NCI-H2196 treated with DMSO at 0.1 percent for 48 hours (cell line): ENCODE results near the gene GNLY.
A peak's percentile ranks its signal among the peaks of the same experiment; 100 is the strongest.
"Not testable (repeated sequence)": the region's sequence is repeated elsewhere in the genome, so short reads cannot be mapped to it uniquely, and the experiment has no call there.

Experiments
- DNase-seq: peaks from one replicate; lab custom pipeline; 2025; ENCODE audit not compliant: unreplicated experiment; lab: John Stamatoyannopoulos, UW

GNLY gene

DNA sequence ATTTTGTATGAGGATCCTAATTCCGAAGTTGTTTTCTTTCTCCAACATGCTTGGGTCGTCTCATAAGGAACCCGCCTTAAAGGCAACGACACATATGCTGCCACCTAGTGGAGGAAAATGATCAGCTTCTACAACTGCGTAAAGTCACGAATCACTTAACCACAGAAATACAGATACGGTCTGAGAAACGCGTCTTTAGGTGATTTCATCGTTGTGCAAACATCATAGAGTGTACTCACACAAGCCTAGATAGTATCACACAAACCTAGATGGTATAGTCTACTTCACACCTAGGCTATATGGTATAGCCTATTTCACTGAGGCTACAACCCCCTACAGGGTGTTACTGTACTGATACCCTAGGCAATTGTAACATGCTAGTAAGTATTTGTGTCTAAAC lies 13.1 kb downstream of the GNLY start:
- DNase-seq: no peak

- DNase-seq: no peak
Measured at GRCh38 chr2:85708641-85709040, 14.5 kb downstream of the GNLY start.

GRCh38 chr2:85709401-85709811 lies 15.2 kb downstream of the GNLY start:
- DNase-seq: no peak

DNA sequence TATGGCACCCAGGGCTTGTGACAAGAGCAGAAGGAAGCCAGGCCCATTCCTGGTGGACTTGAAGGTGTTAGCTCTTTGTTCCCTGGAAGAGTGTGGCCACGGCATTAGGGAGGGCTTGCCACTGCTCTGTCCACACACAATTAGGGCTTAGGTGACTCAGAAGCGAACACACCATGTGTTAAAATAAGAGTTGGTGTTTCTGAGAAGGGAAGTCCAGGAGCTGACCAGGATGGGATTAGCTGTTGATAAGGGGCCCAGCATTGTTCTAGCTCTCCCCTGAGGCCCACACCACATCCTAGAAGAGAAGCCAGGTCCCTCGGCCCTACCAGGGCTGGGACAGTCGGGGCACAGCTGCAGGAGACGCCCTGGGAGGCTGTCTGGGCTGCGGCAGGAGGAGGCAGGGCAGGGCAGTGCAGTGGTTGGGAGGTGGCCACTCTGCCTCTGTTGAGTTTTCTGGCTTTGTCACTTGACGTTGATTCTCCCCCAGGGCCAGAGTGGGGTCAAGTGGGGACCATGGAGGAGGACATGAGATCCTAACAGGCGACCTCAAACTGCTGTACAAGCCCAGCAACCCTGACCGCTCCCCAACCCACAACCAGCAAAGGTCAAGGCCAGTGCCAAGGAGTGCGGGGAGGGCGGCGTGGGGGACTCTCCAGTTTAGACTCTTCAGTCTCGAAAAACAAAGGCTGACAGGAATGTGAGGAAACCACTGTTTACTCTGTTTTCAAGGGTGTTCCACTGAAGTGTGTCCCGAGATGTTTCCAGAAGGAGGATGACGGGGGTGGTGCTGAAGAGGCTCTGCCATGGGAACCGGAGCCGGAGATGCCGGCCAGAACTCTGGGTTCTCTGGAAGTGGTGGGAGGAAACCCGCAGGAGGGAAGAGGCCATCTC lies 16.8 kb downstream of the GNLY start:
- no peak for DNase-seq

DNA sequence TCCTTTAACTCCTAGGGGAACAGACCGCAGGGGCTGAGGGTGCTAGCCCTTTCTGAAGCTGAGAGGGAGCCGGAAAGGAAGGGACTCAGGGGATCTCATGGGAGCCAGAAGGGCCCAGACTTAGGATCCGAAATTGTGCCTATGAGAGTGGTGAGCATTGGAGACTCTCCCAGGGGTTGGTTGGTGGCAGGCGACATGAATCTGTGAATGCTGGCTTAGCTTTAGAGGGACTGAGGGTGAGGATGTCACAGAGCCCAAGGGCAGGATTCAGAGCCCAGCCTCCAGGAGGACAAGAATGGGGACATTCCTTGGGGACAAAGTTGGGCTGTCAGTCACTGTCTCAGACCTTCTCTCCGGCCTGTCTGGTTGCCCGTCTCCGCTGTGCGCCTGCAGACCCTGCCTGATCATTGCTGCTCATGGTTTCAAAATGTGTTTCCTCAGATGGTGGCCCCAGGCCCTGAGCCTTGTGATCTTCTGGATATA lies 17.5 kb downstream of the GNLY start:
- DNase-seq: no peak

DNA sequence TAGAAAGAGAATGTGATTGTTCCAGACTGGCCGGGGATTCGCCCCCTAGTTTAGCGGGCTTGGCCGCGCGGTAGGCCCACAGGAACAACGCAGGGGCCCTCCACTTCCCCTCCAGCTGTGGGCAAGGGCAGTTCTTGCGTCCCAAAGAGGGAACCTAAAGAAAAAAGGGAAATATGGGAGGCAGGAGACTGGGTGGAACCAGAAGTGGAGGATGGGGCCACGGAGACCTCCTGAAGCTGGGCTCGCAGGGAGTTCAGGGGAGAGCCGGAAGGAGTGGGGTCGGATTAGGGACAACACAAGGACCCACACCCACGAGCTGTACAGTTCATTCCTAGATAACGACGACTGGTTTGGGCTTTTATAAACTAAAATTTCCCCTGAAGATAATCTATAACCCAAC lies 18.2 kb downstream of the GNLY start:
- DNase-seq: no peak

DNA sequence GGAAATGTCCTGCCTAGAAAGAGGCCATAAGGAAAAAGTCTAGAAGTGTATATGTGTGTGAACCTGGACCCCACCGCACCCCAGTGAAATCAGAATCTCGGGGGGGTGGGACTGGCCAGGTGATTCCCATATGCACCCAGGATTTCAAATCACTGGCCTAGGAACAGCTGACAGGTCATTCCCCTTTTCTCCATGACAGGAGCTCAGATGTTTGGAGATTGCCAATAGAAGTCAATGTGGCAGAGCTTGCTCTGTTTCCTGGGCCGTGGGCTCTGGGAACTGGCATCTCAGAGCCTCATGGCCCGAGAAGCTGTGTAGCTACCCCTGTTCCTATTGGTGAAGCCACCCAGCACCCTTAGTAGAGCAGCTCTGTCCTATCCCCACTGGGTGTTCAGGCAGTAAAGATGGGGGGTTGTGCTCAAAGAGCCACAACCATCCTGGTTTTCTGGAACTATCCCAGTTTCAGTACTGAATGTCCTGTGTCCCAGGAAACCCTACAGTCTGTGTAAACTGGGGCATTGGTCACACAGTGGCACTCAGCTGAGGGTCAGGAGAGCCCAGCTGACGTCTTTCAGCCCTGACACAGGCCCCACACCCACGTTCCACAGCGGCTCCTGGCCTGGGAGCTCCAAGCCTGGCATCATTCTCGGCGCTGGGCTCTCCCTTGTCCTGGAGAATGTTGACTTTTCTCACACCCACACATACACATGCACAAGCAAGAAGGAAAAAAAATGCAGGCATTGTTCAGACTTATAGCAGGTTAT lies 18.9 kb downstream of the GNLY start:
- DNase-seq: no peak

- peak; percentile 27 for DNase-seq
Measured at GRCh38 chr2:85713836-85714235, 19.7 kb downstream of the GNLY start.

- not testable (repeated sequence) for DNase-seq
Measured at GRCh38 chr2:85714421-85714820, 20.3 kb downstream of the GNLY start.

- DNase-seq: no peak
Measured at GRCh38 chr2:85714841-85715240, 20.7 kb downstream of the GNLY start.

- no peak for DNase-seq
Measured at GRCh38 chr2:85716346-85716914, 22.3 kb downstream of the GNLY start.

DNA sequence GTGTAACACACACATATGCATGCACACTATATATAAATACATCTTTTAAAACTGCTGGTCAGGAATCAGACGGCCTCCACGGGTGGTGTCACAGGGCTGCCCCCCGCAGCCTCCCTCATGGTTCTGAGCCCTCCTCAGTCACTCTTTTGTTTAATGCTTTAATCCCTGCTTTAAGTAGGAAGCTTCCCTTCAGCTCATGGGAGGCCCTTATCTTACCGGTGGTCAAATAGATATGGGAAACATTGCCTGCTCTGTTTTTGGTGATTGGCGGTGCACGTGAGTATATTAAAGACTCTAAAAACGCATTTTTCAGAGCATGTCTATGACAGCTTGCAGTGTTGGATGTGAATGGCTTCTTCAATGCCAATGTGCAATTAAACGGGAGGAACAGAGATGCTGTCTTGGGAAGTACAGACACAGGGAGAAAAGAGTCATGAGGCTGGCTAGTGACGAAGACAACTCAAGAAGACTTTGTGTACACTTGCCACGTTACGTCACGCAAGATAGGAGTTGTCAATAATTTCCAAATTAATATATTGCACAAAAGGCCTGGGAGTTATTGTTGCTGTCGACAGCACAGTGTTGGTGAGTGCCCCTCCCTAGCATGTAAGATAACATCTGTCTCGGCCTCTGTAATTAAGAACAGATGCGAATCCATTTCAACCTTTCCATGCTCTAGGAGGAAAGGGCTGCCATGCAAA lies 23.3 kb downstream of the GNLY start:
- no peak for DNase-seq

- DNase-seq: no peak
Measured at GRCh38 chr2:85718009-85718391, 23.8 kb downstream of the GNLY start.

DNA sequence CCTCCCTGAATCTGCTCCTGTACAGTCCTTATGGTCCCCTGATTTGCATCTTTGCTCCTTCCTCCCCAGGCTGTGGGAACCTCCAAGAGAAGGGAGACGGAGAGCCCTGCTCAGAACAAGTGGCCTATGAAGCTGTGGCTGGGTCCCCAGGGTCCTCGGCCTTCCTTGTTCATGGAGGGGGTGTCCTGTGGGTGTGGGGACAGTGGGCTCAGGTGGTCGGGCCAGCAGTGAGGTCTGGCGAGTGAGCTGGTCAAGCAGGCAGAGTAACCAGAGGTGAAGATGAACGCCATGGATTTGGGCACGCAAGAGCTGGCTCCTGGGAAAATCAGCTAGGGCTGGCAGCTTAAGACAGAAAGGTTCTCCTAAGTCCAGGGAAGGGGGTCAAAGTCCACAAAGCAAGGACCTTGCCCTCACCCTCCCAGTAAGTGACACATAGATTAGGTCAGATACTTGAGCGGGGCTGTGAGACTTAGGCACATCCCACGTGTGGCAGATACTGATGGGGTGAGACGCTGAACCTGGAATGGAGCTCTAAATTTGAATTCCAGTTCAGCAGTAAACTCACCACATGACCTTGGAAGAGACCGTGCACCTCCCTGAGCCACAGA lies 24.8 kb downstream of the GNLY start:
- no peak for DNase-seq

- DNase-seq: no peak
Measured at GRCh38 chr2:85719609-85720240, 25.6 kb downstream of the GNLY start.

DNA sequence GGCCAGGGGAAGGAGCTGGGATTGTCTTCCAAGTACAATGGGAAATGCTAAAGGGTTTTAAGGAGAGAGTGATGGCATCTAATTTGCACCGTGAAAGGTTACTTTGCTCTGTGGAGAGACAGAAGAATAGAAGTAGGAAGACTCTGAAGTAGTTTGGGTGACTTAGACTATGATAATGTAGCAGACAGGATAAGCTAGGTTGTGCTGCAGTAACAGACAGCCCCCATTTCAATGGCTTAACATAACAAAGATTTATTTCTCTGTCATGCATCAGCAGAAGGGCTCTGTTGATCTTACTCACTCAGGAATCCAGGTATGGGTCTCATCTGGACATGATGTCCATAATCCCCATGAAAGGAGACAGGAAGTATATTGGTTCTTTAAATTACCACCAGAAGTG lies 26.4 kb downstream of the GNLY start:
- no peak for DNase-seq

GRCh38 chr2:85721641-85722040 lies 27.5 kb downstream of the GNLY start:
- no peak for DNase-seq

- no peak for DNase-seq
Measured at GRCh38 chr2:85722519-85722918, 28.4 kb downstream of the GNLY start.

DNA sequence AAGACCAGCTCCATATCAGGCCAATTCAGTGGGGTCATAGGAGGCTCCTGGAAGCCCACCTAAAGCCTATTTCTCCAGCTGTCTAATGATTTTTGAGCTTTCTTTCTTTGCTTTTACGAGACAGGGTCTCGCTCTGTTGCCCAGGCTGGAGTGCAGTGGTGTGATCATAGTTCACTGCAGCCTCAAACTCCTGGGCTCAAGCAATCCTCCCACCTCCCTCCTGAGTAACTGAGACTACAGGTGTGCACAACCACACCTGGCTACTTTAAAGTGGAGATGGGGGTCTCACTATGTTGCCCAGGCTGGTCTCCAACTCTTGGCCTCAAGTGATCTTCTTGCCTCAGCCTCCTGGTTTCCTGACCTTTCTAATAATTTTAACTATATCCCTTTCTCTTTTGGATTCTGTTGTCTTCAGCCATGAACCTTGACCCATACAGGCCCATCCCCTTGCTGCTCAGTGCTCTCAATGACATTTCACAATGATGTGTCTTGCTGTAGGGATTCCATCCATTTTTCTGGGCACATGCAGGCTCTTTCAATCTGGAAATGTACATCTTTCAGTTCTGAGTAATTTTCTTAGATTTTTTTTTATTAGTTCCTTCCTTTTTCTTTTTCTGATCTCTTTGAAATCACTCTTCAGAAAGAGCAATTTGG lies 29.7 kb downstream of the GNLY start:
- DNase-seq: no peak

DNA sequence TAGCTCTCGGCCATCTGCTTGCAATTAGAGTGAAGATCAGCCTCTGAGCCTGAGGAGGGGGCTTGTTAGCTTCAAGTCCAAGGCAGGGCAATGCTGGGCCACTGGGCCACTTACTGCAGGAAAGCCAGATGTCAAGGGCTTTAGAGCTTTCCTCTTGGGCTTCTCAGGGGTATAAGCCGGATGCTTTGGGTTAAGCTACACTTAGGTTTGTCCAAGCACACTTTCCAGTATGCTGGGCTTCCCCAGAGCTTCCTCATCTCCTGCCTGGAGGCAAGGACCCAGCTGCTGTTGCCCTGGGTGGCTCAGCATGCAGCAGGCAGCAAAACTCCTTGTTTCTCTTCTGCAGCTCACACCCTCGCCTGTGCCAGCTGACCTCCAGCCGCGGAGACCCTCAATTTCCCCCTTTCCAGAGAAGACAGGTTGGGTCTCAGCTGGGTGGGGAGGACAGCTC lies 30.6 kb downstream of the GNLY start:
- DNase-seq: no peak
